Measurements from ENCODE around the gene MCC. TPM values are rescaled to one million over a fixed set of nuclear protein-coding genes. Genes with fewer than 3 reads are reported as not detected.

MCC gene
- total RNA-seq, 1 donor from 2014 or later: 14.0 TPM

- peaks cover 2% of the 10 kb centered on the region for H3K36me3 Mint-ChIP-seq (ENCODE audit: unreplicated experiment)
- H3K27me3 Mint-ChIP-seq (ENCODE audit: unreplicated experiment): peaks cover 13% of the 10 kb centered on the region
- DNase-seq (ENCODE audit: extremely low spot score, unreplicated experiment): no peak
- TF ChIP-seq CTCF (IDR thresholded peaks at IDR 0.05): no peak
- no peak overlapping the region for H3K4me3 Mint-ChIP-seq (ENCODE audit: unreplicated experiment)
- no peak overlapping the region for H3K27ac Mint-ChIP-seq (ENCODE audit: unreplicated experiment)
- H3K9me3 Mint-ChIP-seq (ENCODE audit: unreplicated experiment): peaks cover 9% of the 10 kb centered on the region
- no peaks in the 10 kb centered on the region for H3K4me1 Mint-ChIP-seq (ENCODE audit: unreplicated experiment)
Measured at GRCh38 chr5:113367586-113367985, 120.7 kb downstream of the MCC start.

GRCh38 chr5:113364466-113364865 lies 123.8 kb downstream of the MCC start:
- no peak for TF ChIP-seq CTCF (IDR thresholded peaks at IDR 0.05)
- Mint-ChIP-seq H3K27ac (ENCODE audit: unreplicated experiment) (no peak overlapping the region), H3K9me3 (ENCODE audit: unreplicated experiment) (peaks cover 9% of the 10 kb centered on the region), H3K4me3 (ENCODE audit: unreplicated experiment) (no peak overlapping the region), H3K36me3 (ENCODE audit: unreplicated experiment) (peaks cover 2% of the 10 kb centered on the region), H3K27me3 (ENCODE audit: unreplicated experiment) (peaks cover 7% of the 10 kb centered on the region), H3K4me1 (ENCODE audit: unreplicated experiment) (no peaks in the 10 kb centered on the region)
- no peak for DNase-seq (ENCODE audit: extremely low spot score, unreplicated experiment)

GRCh38 chr5:113361701-113362100 lies 126.6 kb downstream of the MCC start:
- no peak overlapping the region for H3K4me3 Mint-ChIP-seq (ENCODE audit: unreplicated experiment)
- H3K4me1 Mint-ChIP-seq (ENCODE audit: unreplicated experiment): peaks cover 3% of the 10 kb centered on the region
- no peak for DNase-seq (ENCODE audit: extremely low spot score, unreplicated experiment)
- no peak overlapping the region for H3K27ac Mint-ChIP-seq (ENCODE audit: unreplicated experiment)
- peaks cover 9% of the 10 kb centered on the region for H3K9me3 Mint-ChIP-seq (ENCODE audit: unreplicated experiment)
- H3K36me3 Mint-ChIP-seq (ENCODE audit: unreplicated experiment): peaks cover 2% of the 10 kb centered on the region
- TF ChIP-seq CTCF (IDR thresholded peaks at IDR 0.05): no peak
- no peaks in the 10 kb centered on the region for H3K27me3 Mint-ChIP-seq (ENCODE audit: unreplicated experiment)

- peaks cover 3% of the 10 kb centered on the region for H3K4me1 Mint-ChIP-seq (ENCODE audit: unreplicated experiment)
- no peaks in the 10 kb centered on the region for H3K27me3 Mint-ChIP-seq (ENCODE audit: unreplicated experiment)
- no peaks in the 10 kb centered on the region for H3K9me3 Mint-ChIP-seq (ENCODE audit: unreplicated experiment)
- DNase-seq (ENCODE audit: extremely low spot score, unreplicated experiment): no peak
- no peak overlapping the region for H3K4me3 Mint-ChIP-seq (ENCODE audit: unreplicated experiment)
- peaks cover 2% of the 10 kb centered on the region for H3K36me3 Mint-ChIP-seq (ENCODE audit: unreplicated experiment)
- H3K27ac Mint-ChIP-seq (ENCODE audit: unreplicated experiment): no peak overlapping the region
- no peak for TF ChIP-seq CTCF (IDR thresholded peaks at IDR 0.05)
Measured at GRCh38 chr5:113359419-113359818, 128.8 kb downstream of the MCC start.

GRCh38 chr5:113358696-113359095 lies 129.6 kb downstream of the MCC start:
- H3K27me3 Mint-ChIP-seq (ENCODE audit: unreplicated experiment): no peaks in the 10 kb centered on the region
- no peak for TF ChIP-seq CTCF (IDR thresholded peaks at IDR 0.05)
- H3K9me3 Mint-ChIP-seq (ENCODE audit: unreplicated experiment): no peaks in the 10 kb centered on the region
- peaks cover 3% of the 10 kb centered on the region for H3K4me1 Mint-ChIP-seq (ENCODE audit: unreplicated experiment)
- no peaks in the 10 kb centered on the region for H3K36me3 Mint-ChIP-seq (ENCODE audit: unreplicated experiment)
- H3K4me3 Mint-ChIP-seq (ENCODE audit: unreplicated experiment): no peak overlapping the region
- no peak overlapping the region for H3K27ac Mint-ChIP-seq (ENCODE audit: unreplicated experiment)
- no peak for DNase-seq (ENCODE audit: extremely low spot score, unreplicated experiment)

All from osteocyte (in vitro differentiated cells).